Hepatocyte (in vitro differentiated cells): Measurements from ENCODE around the gene TMEM87A.

Experiments
- EZH2phosphoT487 ChIP-seq: fragments of 200-600 bp; sonication (generic); IDR thresholded peaks from one replicate; pipeline ENCODE4 v1.6.1; 2018; ENCODE audit warnings: antibody characterized with exemption, mild to moderate bottlenecking, low read depth, moderate library complexity; ENCODE audit not compliant: unreplicated experiment, severe bottlenecking
- TF ChIP-seq, protein P1 (sequence below): fragments of 200-600 bp; sonication (generic); IDR thresholded peaks from 2 replicates; pipeline ENCODE4 v1.5.1; 2016; ENCODE audit warnings: antibody characterized with exemption, mild to moderate bottlenecking; ENCODE audit not compliant: poor library complexity

GRCh38 chr15:42190370-42190769, 82.9 kb downstream of the TMEM87A start:
- TF ChIP-seq, protein P1, sequence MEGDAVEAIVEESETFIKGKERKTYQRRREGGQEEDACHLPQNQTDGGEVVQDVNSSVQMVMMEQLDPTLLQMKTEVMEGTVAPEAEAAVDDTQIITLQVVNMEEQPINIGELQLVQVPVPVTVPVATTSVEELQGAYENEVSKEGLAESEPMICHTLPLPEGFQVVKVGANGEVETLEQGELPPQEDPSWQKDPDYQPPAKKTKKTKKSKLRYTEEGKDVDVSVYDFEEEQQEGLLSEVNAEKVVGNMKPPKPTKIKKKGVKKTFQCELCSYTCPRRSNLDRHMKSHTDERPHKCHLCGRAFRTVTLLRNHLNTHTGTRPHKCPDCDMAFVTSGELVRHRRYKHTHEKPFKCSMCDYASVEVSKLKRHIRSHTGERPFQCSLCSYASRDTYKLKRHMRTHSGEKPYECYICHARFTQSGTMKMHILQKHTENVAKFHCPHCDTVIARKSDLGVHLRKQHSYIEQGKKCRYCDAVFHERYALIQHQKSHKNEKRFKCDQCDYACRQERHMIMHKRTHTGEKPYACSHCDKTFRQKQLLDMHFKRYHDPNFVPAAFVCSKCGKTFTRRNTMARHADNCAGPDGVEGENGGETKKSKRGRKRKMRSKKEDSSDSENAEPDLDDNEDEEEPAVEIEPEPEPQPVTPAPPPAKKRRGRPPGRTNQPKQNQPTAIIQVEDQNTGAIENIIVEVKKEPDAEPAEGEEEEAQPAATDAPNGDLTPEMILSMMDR: no peak
- TF ChIP-seq EZH2phosphoT487: no peak
